Subcutaneous adipose tissue (tissue), 4 donors: ENCODE data around the gene PDE3B. TPM values are rescaled to one million over a fixed set of nuclear protein-coding genes. Genes with fewer than 3 reads are reported as not detected.

ENCODE experiments used
- CTCF ChIP-seq: fragments of 450-650 bp; IDR thresholded peaks from one replicate; pipeline ENCODE4 v1.5.1; 2016; ENCODE audit warnings: low read depth, mild to moderate bottlenecking, control low read depth, antibody characterized with exemption, moderate library complexity
- total RNA-seq, 4 donors: library from RNA; depleted of rRNA; stranded (reverse); fragments of >200 nt; gene quantifications; one replicate each; pipeline ENCODE4 v1.1.0, GENCODE V29; 2016

Gene PDE3B
- total RNA-seq, 4 donors from 2014 or later: 158 to 367 (median 171) TPM

GRCh38 chr11:14826600-14826999, 183.0 kb downstream of the PDE3B start:
- TF ChIP-seq CTCF: no peak

- no peak for TF ChIP-seq CTCF
Observed at GRCh38 chr11:14835496-14836492, 192.2 kb downstream of the PDE3B start.

- no peak for TF ChIP-seq CTCF
Observed at GRCh38 chr11:14842002-14842401, 198.4 kb downstream of the PDE3B start.

GRCh38 chr11:14852571-14853177, 209.1 kb downstream of the PDE3B start:
- TF ChIP-seq CTCF: no peak

- TF ChIP-seq CTCF: no peak
Observed at GRCh38 chr11:14854057-14854456, 210.5 kb downstream of the PDE3B start.

- no peak for TF ChIP-seq CTCF
Observed at GRCh38 chr11:14855890-14856289, 212.3 kb downstream of the PDE3B start.

- TF ChIP-seq CTCF: no peak
Observed at GRCh38 chr11:14857621-14858020, 214.0 kb downstream of the PDE3B start.
